Mucosa of stomach (tissue), 1 donor: Measurements from ENCODE around the gene PPFIBP1.

ENCODE experiments used
- H3K27me3 ChIP-seq: one replicate; pipeline ENCODE4 v1.7.0; 2013; ENCODE audit warnings: mild to moderate bottlenecking, low read length; ENCODE audit not compliant: control insufficient read depth, insufficient read depth
- H3K36me3 ChIP-seq: one replicate; pipeline ENCODE4 v1.7.0; 2013; ENCODE audit warnings: low read length; ENCODE audit not compliant: control insufficient read depth, insufficient read depth
- H3K4me1 ChIP-seq: one replicate; pipeline ENCODE4 v1.7.0; 2013; ENCODE audit warnings: mild to moderate bottlenecking, low read length; ENCODE audit not compliant: control insufficient read depth, insufficient read depth
- H3K4me3 ChIP-seq: one replicate; pipeline ENCODE4 v1.7.0; 2013; ENCODE audit warnings: low read length
- H3K9ac ChIP-seq: one replicate; pipeline ENCODE4 v1.7.0; 2013; ENCODE audit warnings: mild to moderate bottlenecking, low read length, moderate library complexity
- H3K9me3 ChIP-seq: one replicate; pipeline ENCODE4 v1.7.0; 2013; ENCODE audit warnings: mild to moderate bottlenecking, low read length, moderate library complexity; ENCODE audit not compliant: control insufficient read depth
- donor health status: Pancreatic carcinoma.

Gene PPFIBP1

DNA sequence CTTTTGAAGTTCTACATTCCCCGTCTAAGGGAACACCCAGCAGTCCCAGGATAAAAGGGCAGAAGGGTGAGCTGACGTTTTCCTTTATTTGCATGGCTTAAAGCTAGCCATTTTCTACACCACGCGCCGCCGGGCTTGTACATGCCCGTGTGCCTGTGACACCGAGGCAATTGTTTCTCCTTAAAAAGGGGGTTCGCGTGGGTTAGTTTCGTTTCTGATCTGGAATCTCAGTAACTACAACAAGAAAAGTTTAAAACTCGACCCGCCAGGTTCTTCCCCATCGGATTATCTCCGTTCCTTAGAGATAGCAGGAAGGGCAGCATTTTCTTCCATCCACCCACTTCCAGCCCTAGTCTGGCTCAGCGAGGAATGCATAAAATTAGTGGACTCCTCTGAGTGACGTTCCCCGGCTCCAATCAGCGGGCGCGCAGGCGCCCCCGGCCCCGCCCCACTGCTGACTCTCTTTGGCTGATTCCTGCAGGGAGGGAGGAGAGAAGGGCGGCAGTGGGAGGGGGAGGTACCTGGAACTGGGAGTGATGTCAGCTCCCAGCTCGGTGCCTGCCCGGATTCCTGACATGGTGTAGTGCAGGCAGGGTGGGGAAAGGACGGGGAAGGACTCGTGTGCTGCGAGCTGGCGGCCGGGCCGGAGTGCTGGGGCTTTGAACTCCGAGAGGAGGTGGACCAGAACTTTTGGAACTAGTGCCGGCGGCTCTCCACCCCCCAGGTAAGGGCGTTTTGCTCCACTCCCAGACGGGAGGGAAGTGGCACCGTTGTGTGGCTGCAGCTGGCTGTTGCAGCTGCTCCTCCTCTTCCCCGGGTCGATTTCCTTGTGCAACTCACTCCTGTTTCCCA lies at the start of gene PPFIBP1:
TSS of gene PPFIBP1 (plus strand) at position 565 of the 852 bp plus-strand sequence. CDS start 109,191 bp downstream, outside the sequence.
- Histone ChIP-seq H3K27me3 (no peaks in the 10 kb centered on the region), H3K4me3 (peak within 1 kb of the TSS; percentile 75), H3K36me3 (no peaks in the 10 kb centered on the region), H3K4me1 (peaks cover 6% of the 10 kb centered on the region), H3K9ac (peak within 1 kb of the TSS; percentile 91), H3K9me3 (no peaks in the 10 kb centered on the region)

DNA sequence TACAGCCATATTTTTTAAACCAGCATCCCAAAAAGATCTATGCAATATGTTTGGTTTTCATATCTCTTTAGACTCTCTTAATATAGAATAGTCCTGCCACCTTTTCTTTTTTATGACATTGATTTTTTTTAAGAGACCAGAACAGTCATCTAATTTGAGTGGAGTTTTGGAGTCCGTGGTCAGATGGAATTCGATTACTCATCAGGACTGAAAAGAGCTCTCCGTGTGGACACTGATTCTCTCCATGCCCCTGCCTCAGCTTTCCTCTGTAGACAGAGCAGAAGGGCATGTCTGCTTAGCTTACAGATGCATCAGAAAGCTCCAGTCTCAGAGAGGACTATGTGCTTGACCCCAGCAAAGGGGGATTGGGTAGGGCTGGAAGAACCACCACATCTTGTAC lies 49.7 kb upstream of the PPFIBP1 start:
- Histone ChIP-seq H3K4me1 (no peaks in the 10 kb centered on the region), H3K9ac (no peak overlapping the region), H3K9me3 (no peaks in the 10 kb centered on the region), H3K27me3 (no peaks in the 10 kb centered on the region), H3K4me3 (no peak overlapping the region), H3K36me3 (no peaks in the 10 kb centered on the region)

DNA sequence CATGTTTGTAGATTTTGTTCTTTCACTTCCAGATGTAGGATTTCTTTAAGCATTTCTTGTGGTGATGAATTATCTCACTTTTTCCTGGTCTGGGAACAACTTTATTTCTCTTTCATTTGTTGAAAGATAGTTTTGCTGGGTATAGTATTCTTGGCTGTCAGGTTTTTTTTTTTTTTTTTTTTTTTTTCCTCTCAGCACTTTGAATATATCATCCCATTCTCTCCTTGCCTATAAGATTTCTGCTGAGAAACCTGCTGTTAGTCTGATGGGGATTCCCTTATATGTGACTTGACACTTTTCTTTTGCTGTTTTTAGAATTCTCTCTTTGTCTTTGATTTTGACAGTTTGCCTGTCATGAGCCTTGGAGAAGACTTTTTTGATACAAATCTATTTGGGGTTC lies 47.0 kb upstream of the PPFIBP1 start:
- no peaks in the 10 kb centered on the region for H3K27me3 ChIP-seq
- H3K4me1 ChIP-seq: no peaks in the 10 kb centered on the region
- no peaks in the 10 kb centered on the region for H3K36me3 ChIP-seq
- H3K9ac ChIP-seq: no peak overlapping the region
- no peaks in the 10 kb centered on the region for H3K9me3 ChIP-seq
- H3K4me3 ChIP-seq: no peak overlapping the region

DNA sequence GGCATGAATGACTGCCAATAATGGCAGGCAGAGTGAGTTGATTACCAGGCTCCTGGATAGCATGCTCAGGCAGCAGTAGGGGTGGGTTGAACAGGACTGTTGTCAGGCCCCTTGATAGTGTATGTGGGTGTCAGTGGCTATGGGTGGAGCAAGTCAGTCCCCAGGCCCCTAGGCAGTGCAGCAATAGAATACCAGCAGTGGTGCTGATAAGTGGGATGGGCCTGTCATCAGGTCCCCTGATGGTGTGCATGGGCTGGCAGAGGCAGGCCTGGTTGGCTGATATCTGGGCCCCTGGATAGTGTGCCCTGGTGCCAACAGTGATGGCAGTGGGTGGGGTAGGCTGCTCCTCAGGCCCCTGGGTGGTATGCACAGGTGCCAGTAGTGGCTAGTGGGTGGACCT lies 45.1 kb upstream of the PPFIBP1 start:
- Histone ChIP-seq H3K9ac (no peak overlapping the region), H3K9me3 (no peaks in the 10 kb centered on the region), H3K4me1 (no peaks in the 10 kb centered on the region), H3K27me3 (no peaks in the 10 kb centered on the region), H3K36me3 (no peaks in the 10 kb centered on the region), H3K4me3 (no peak overlapping the region)

DNA sequence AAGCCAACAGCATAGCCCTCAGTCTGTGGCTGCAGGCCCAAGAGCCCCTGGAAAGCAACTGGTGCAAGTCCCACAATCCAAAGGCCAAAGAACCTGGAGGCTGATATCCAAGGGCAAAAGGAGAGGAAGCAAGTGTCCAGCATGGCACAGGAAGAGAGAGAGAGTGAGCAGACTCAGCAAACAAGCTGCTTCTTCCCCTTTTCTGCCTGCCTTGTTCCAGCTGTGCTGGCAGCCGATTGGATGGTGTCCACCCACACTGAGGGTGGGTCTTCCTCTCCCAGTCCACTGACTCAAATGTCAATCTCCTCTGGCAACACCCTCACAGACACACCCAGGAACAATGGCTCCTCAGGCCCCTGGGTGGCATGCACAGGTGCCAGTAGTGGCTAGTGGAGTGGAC lies 44.0 kb upstream of the PPFIBP1 start:
- no peaks in the 10 kb centered on the region for H3K4me1 ChIP-seq
- H3K9ac ChIP-seq: no peak overlapping the region
- no peaks in the 10 kb centered on the region for H3K9me3 ChIP-seq
- no peaks in the 10 kb centered on the region for H3K36me3 ChIP-seq
- no peak overlapping the region for H3K4me3 ChIP-seq
- H3K27me3 ChIP-seq: no peaks in the 10 kb centered on the region

DNA sequence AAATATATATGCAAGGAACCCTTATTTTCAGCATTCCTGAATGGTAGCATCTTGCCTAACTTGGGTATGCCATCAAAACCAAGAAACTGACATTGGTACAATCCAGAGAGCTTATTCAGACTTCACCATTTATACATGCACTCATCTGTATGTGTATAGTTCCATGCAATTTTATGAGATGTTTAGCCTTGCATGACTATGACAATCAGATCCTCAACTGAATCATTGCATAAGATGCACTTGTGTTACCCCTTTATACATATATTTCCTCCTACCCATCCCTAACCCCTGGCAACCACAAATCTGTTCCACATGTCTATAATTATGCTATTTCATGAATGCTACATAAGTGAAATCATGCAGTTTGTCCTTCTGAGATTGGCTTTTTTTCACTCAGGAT lies 37.0 kb upstream of the PPFIBP1 start:
- Histone ChIP-seq H3K4me3 (no peak overlapping the region), H3K36me3 (no peaks in the 10 kb centered on the region), H3K9ac (no peak overlapping the region), H3K9me3 (no peaks in the 10 kb centered on the region), H3K4me1 (no peaks in the 10 kb centered on the region), H3K27me3 (no peaks in the 10 kb centered on the region)

DNA sequence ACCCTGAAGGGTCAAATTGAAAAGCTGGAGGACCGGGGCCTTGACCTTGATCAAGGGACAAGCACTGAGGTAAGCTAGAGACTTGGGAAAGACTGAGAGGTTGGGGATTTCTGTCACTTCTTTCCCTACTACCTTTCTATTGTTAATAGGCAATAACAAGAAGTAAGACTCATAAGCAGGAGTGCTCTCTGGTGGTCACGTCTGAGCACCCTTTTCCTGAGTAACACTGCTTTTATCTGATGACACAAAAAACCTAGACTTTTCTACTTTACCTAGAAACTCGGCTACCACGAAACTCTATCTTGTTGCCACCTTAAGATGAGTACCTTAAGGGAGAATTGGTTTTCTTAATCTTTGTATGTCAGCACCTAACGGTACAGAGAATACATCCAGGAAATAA lies 35.5 kb upstream of the PPFIBP1 start:
- no peaks in the 10 kb centered on the region for H3K27me3 ChIP-seq

DNA sequence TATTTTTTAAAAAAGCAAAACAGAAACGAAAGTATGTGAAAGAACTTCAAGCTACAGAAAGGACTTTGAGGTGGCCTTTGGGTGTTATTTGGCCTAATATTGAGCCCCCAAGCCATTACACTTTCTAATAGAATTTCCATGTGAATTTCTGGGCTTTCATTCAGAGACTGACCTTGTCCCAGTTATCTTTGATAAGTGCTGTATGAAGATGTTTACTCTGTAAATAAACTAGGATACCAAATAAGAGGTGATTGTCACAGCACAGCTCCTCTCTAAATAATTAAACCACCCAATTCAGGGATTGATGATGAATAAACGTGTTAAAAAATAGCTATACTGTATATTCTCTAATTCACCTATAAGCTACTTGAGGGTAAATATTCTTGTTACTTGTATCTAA lies 32.8 kb upstream of the PPFIBP1 start:
- Histone ChIP-seq H3K4me1 (no peaks in the 10 kb centered on the region), H3K36me3 (no peaks in the 10 kb centered on the region), H3K9me3 (no peaks in the 10 kb centered on the region), H3K4me3 (no peak overlapping the region), H3K9ac (no peak overlapping the region), H3K27me3 (no peaks in the 10 kb centered on the region)

More for the DNA sequence above, 35.5 kb upstream of the PPFIBP1 start:
- H3K4me3 ChIP-seq: no peak overlapping the region
- H3K9ac ChIP-seq: no peak overlapping the region
- no peaks in the 10 kb centered on the region for H3K9me3 ChIP-seq
- H3K4me1 ChIP-seq: no peaks in the 10 kb centered on the region
- H3K36me3 ChIP-seq: no peaks in the 10 kb centered on the region

DNA sequence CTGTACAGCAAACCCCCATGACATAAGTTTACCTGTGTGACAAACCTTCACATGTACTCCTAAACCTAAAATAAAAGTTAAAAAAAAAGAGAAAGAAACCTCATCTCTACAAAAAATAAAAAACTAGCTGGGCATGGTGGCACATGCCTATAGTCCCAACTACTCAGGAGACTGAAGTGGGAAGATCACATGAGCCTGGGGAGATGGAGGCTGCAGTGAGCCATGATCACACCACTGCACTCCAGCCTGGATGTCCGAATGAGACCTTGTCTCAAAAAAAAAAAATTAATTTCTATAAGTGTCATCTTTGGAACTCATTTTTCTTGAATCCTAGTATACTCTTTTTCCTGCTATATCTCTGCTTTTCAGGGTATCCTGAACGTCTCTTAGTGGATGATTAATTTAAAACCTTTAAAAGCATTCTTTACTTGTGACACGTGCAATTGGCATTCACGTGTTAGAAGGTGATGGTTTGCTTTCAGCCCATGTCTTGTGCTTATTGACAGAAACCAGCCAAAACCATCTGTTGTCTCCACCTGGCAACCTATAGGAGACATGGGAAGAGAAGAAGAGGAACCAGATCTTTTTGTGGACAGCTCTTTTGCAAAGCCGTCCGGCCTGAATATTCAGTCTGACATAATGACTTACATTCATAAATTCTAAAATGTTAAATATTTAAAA lies 30.6 kb upstream of the PPFIBP1 start:
- Histone ChIP-seq H3K9ac (no peak overlapping the region), H3K36me3 (no peaks in the 10 kb centered on the region), H3K4me1 (no peaks in the 10 kb centered on the region), H3K9me3 (no peaks in the 10 kb centered on the region), H3K4me3 (no peak overlapping the region), H3K27me3 (no peaks in the 10 kb centered on the region)

DNA sequence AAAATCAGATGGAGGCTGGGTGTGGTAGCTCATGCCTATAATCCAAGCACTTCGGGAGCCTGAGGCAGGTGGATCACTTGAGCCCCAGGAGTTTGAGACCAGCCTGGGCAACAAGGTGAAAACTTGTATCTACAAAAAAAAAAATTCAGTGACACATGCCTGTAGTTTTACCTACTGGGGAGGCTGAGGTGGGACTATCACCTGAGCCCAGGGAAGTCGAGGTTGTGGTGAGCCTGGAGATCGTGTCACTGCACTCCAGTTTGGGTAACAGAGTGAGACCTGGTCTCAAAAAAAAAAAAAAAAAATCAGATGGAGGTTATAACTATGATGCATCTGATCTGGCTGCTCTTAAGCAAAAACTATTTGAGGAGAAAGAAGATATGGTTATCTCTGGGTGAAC lies 26.6 kb upstream of the PPFIBP1 start:
- H3K9ac ChIP-seq: no peak overlapping the region
- no peaks in the 10 kb centered on the region for H3K36me3 ChIP-seq
- H3K9me3 ChIP-seq: no peaks in the 10 kb centered on the region
- H3K4me3 ChIP-seq: no peak overlapping the region
- no peaks in the 10 kb centered on the region for H3K27me3 ChIP-seq
- H3K4me1 ChIP-seq: no peaks in the 10 kb centered on the region

DNA sequence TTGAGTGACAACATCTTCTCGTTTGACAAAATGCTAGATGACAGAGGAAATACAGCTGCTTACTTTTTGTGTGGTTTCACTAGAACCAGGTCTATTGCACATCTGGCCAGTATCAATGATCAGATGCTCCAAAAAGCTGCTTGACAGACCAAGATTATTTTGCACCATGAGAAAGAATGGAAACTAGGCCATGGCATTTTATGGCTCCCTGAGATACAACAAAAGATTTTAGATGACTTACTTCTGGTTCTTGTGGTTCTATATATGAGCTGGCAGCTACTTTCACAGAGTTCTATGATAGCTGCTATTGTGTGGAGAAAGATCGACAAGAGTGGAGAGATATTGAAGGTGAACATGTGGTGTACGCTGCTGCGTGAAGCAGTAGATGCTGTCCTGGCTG lies 25.9 kb upstream of the PPFIBP1 start:
- no peaks in the 10 kb centered on the region for H3K36me3 ChIP-seq
- H3K4me3 ChIP-seq: no peak overlapping the region

DNA sequence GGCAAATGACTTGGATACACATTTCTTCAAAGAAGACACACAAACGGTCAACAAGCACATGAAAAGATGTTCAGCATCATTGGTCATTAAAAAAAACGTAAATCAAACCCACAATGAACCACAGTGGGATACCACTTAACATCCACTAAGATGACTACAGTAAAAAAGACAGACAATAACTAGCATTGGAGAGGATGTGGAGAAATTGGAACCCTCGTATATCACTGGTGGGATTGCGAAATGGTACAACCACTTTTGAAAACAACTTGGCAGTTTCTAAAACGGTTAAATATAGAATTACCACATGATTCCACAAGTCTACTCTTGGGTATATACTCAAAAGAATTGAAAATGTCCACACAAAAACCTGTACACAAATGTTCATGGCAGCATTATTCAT lies 25.2 kb upstream of the PPFIBP1 start:
- Histone ChIP-seq H3K9ac (no peak overlapping the region), H3K9me3 (no peaks in the 10 kb centered on the region), H3K4me1 (no peaks in the 10 kb centered on the region), H3K36me3 (no peaks in the 10 kb centered on the region), H3K27me3 (no peaks in the 10 kb centered on the region), H3K4me3 (no peak overlapping the region)

More for the DNA sequence above, 25.9 kb upstream of the PPFIBP1 start:
- Histone ChIP-seq H3K9me3 (no peaks in the 10 kb centered on the region), H3K4me1 (no peaks in the 10 kb centered on the region), H3K27me3 (no peaks in the 10 kb centered on the region), H3K9ac (no peak overlapping the region)
